B cell (primary cell): ENCODE data around the gene WBP1. TPM values are rescaled to one million over a fixed set of nuclear protein-coding genes. Genes with fewer than 3 reads are reported as not detected.
"Not testable (repeated sequence)": the region's sequence is repeated elsewhere in the genome, so short reads cannot be mapped to it uniquely, and the experiment has no call there.

ENCODE experiments used
- ATAC-seq: fragments of 200-7000 bp; cut with Tn5 transposase; one replicate; pipeline ENCODE4 v1.10.0; 2021; ENCODE audit warnings: low read depth, mild to moderate bottlenecking, moderate number of reproducible peaks, moderate library complexity
- CTCF ChIA-PET: fragments of 350-600 bp; sonication (Branson Sonifier 250); formaldehyde crosslinking; loops from one replicate; lab custom pipeline; 2021; ENCODE audit warnings: antibody characterized with exemption, inconsistent platforms; lab: Charles Lee
- POLR2A ChIA-PET: fragments of 350-600 bp; sonication (Branson Sonifier 250); formaldehyde crosslinking; loops from one replicate; lab custom pipeline; 2021; ENCODE audit warnings: antibody characterized with exemption; lab: Charles Lee
- DNase-seq: peaks from one replicate; pipeline ENCODE4 v3.0.0; 2013
- H2AFZ ChIP-seq: 2 replicates; pipeline ENCODE4 v1.6.1; 2012; ENCODE audit warnings: mild to moderate bottlenecking, low read depth, low read length; ENCODE audit not compliant: insufficient read depth, poor library complexity, severe bottlenecking
- H3K27ac ChIP-seq, 2 donors: 1 replicate in 1 of 2; 2 replicates in 1 of 2; pipeline ENCODE4 v1.5.1; 2012 to 2013; ENCODE audit warnings: low read length in 2 of 2, mild to moderate bottlenecking in 2 of 2, moderate library complexity in 1 of 2
- H3K27me3 ChIP-seq, 4 experiments: fragments of 200-600 bp in 1 of 4; sonication (generic) in 1 of 4; replicated peaks in 1 of 4; 1 replicate in 2 of 4; 2 replicates in 2 of 4; pipeline versions ENCODE4 v1.6.1 to v1.7.0; 2013 to 2016; ENCODE audit warnings: low read length in 3 of 4, mild to moderate bottlenecking in 2 of 4, mixed read lengths in 1 of 4, moderate library complexity in 1 of 4; ENCODE audit not compliant: insufficient read depth in 4 of 4, control insufficient read depth in 3 of 4; ENCODE audit errors: control extremely low read depth in 1 of 4
- H3K36me3 ChIP-seq, 2 experiments: replicated peaks in 1 of 2; 1 replicate in 1 of 2; 2 replicates in 1 of 2; pipeline versions ENCODE4 v1.6.1 to v1.7.1; 2013; ENCODE audit warnings: low read length in 1 of 2; ENCODE audit not compliant: insufficient read depth in 2 of 2, control insufficient read depth in 1 of 2; ENCODE audit errors: control extremely low read depth in 1 of 2, extremely low read depth in 1 of 2
- H3K4me1 ChIP-seq, 2 donors: fragments of 200-600 bp in 1 of 2; sonication (generic) in 1 of 2; 1 replicate in 1 of 2; 2 replicates in 1 of 2; pipeline versions ENCODE4 v1.5.1 to v1.6.1; 2013 to 2017; ENCODE audit warnings: low read length in 2 of 2; ENCODE audit not compliant: control insufficient read depth in 2 of 2, insufficient read depth in 2 of 2
- H3K4me2 ChIP-seq: replicated peaks from 2 replicates; pipeline ENCODE3; 2012; ENCODE audit warnings: mild to moderate bottlenecking, low read depth, low read length; ENCODE audit not compliant: poor library complexity, severe bottlenecking
- H3K4me3 ChIP-seq, 5 experiments: fragments of 200-600 bp in 1 of 5; sonication (generic) in 1 of 5; 1 replicate in 3 of 5; 2 replicates in 2 of 5; pipeline versions ENCODE4 v1.5.1 to v1.7.0; 2011 to 2016; ENCODE audit warnings: low read length in 4 of 5, mild to moderate bottlenecking in 4 of 5, low read depth in 2 of 5, control low read depth in 1 of 5, moderate library complexity in 1 of 5; ENCODE audit not compliant: insufficient read depth in 1 of 5; ENCODE audit errors: control extremely low read depth in 1 of 5, extremely low read depth in 1 of 5
- H3K79me2 ChIP-seq: fragments of 200-600 bp; sonication (generic); one replicate; pipeline ENCODE4 v1.6.0; 2016; ENCODE audit warnings: low read length; ENCODE audit not compliant: control insufficient read depth, insufficient read depth
- H3K9ac ChIP-seq: fragments of 200-600 bp; sonication (generic); 2 replicates; pipeline ENCODE4 v1.6.1; 2017; ENCODE audit warnings: mild to moderate bottlenecking, low read length, moderate library complexity
- H3K9me3 ChIP-seq, 3 donors: one replicate each; pipeline versions ENCODE4 v1.6.1 to v1.7.1; 2013; ENCODE audit warnings: low read length in 2 of 3; ENCODE audit not compliant: control insufficient read depth in 2 of 3, insufficient read depth in 1 of 3; ENCODE audit errors: control extremely low read depth in 1 of 3
- H4K20me1 ChIP-seq: 2 replicates; pipeline ENCODE4 v1.6.0; 2012; ENCODE audit warnings: mild to moderate bottlenecking, low read length; ENCODE audit not compliant: insufficient read depth, control insufficient read depth, poor library complexity, severe bottlenecking
- H3K27ac Mint-ChIP-seq: one replicate; pipeline ENCODE4 v1.8.0; 2021; ENCODE audit warnings: mixed read lengths
- H3K27me3 Mint-ChIP-seq: one replicate; pipeline ENCODE4 v1.8.0; 2021; ENCODE audit warnings: mixed read lengths
- H3K4me1 Mint-ChIP-seq: one replicate; pipeline ENCODE4 v1.8.0; 2021; ENCODE audit warnings: mixed read lengths
- H3K4me3 Mint-ChIP-seq: one replicate; pipeline ENCODE4 v1.8.0; 2021; ENCODE audit warnings: mixed read lengths
- H3K9me3 Mint-ChIP-seq: one replicate; pipeline ENCODE4 v1.8.0; 2022; ENCODE audit warnings: mixed read lengths; ENCODE audit not compliant: insufficient read depth
- CTCF ChIP-seq: fragments of 200-600 bp; IDR thresholded peaks from one replicate; pipeline ENCODE4 v1.8.0; 2022; ENCODE audit warnings: antibody characterized with exemption, mild to moderate bottlenecking
- EZH2 ChIP-seq: IDR thresholded peaks from 2 replicates; pipeline ENCODE4 v1.6.1; 2012; ENCODE audit warnings: borderline replicate concordance, low read depth, mild to moderate bottlenecking, moderate library complexity, low read length; ENCODE audit not compliant: insufficient read depth, poor library complexity, severe bottlenecking
- WGBS: methylation state at CpG from one replicate; pipeline ENCODE4 v1.1.5; 2013; ENCODE audit warnings: missing lambda C conversion rate; ENCODE audit not compliant: insufficient coverage; 5-methylcytosine and 5-hydroxymethylcytosine counted together
- intact Hi-C: fragments of 100-400 bp; cut with micrococcal nuclease; formaldehyde crosslinking; loops from one replicate; pipeline ENCODE4 v1.10.0; 2022
- polyA plus RNA-seq: library from polyadenylated mRNA; depleted of rRNA; stranded (reverse); fragments of >200 nt; gene quantifications from 2 replicates; pipeline ENCODE4 v1.2.3, GENCODE V29; 2012
- total RNA-seq, 2 donors: library from RNA; stranded (reverse); fragments of 120-200 nt in 1 of 2; gene quantifications; 1 replicate in 1 of 2; 2 replicates in 1 of 2; pipeline versions ENCODE4 v1.2.3 to v1.2.4, GENCODE V29; 2013 to 2022

WBP1 gene
- total and polyA plus RNA-seq, 2 donors (not counting 1 experiment from before 2014, with no cell fraction given): 98.4 to 207 TPM

GRCh38 chr2:74464406-74464805 is 6.2 kb downstream of the WBP1 start:
- H3K4me1 ChIP-seq: peaks cover 13 to 20% of the 10 kb centered on the region in 2 donors
- Mint-ChIP-seq H3K4me3 (peak overlapping the region; percentile 99), H3K4me1 (peaks cover 29% of the 10 kb centered on the region), H3K27me3 (no peaks in the 10 kb centered on the region), H3K27ac (no peak overlapping the region), H3K9me3 (no peaks in the 10 kb centered on the region)
- peaks cover 35% of the 10 kb centered on the region for H3K79me2 ChIP-seq
- peak overlapping the region; percentile 83 for H3K9ac ChIP-seq
- H3K4me3 ChIP-seq: peak overlapping the region; percentile 3 to 82 (median 70)
- H3K4me2 ChIP-seq: peak overlapping the region; percentile 94
- ChIA-PET POLR2A (interaction anchor here (0.7 to 1.1 kb wide), 2 partner anchors 15 to 42 kb away, joined by 4 to 5 read pairs; no protein-coding TSS in a partner anchor), CTCF (interaction anchor here (1.0 to 1.2 kb wide), 2 partner anchors 9 to 73 kb away, joined by 3 to 4 read pairs; partner anchors contain the start of gene INO80B)
- intact Hi-C loops: no loop called here
- no peaks in the 10 kb centered on the region for H3K9me3 ChIP-seq
- peaks cover 16% of the 10 kb centered on the region for H4K20me1 ChIP-seq
- H3K27me3 ChIP-seq: no peaks in the 10 kb centered on the region
- DNase-seq (peak; percentile 9), ATAC-seq (no peak)
- TF ChIP-seq CTCF (no peak), EZH2 (no peak)
- H3K27ac ChIP-seq: peak overlapping the region; percentile 40 to 88
- H2AFZ ChIP-seq: peak overlapping the region; percentile 90
- 19% methylated on average over 13 of the region's 13 CpGs for WGBS
- H3K36me3 ChIP-seq: peaks cover 0 to 20% of the 10 kb centered on the region in 2 experiments

- Mint-ChIP-seq H3K27ac (peak overlapping the region; percentile 65), H3K4me3 (peak overlapping the region; percentile 53), H3K4me1 (peaks cover 24% of the 10 kb centered on the region)
- H3K27ac ChIP-seq: peak overlapping the region in 1 of 2 donors; percentile 2
- ChIA-PET POLR2A (interaction anchor here (4.1 kb wide), 2 partner anchors 11 to 13 kb away, joined by 36 to 63 read pairs; partner anchors contain the start of genes CCDC142, TTC31 and WBP1), CTCF (interaction anchor here (0.7 to 1.6 kb wide), 3 partner anchors 10 to 1257 kb away, joined by 4 to 6 read pairs (median 6); partner anchors contain the start of gene WBP1)
- intact Hi-C loops, H3K9me3 ChIP-seq, H3K4me3 ChIP-seq, DNase-seq, H3K9ac ChIP-seq, H4K20me1 ChIP-seq, H2AFZ ChIP-seq, H3K27me3 Mint-ChIP-seq, H3K4me2 ChIP-seq, H3K9me3 Mint-ChIP-seq, ATAC-seq, H3K27me3 ChIP-seq: not testable (repeated sequence)
- H3K4me1 ChIP-seq: peaks cover 19 to 27% of the 10 kb centered on the region in 2 donors
- 98% methylated on average over 8 of the region's 12 CpGs for WGBS
- H3K79me2 ChIP-seq: peaks cover 12% of the 10 kb centered on the region
- peaks cover 0 to 14% of the 10 kb centered on the region in 2 experiments for H3K36me3 ChIP-seq
Measured at GRCh38 chr2:74470742-74471141, 12.5 kb downstream of the WBP1 start.
